ENCODE measurements around the gene CCDC92. TPM values are rescaled to one million over a fixed set of nuclear protein-coding genes. Genes with fewer than 3 reads are reported as not detected.

CCDC92 gene
- total RNA-seq, 1 experiment from 2014 or later, result 53.7 TPM

- Histone ChIP-seq H3K27me3 (ENCODE audit: control insufficient read depth, insufficient read depth, low read length) (no peaks in the 10 kb centered on the region), H3K4me3 (ENCODE audit: low read depth in 2 of 2, low read length in 2 of 2) (peak overlapping the region; percentile 69 to 82), H3K36me3 (ENCODE audit: control insufficient read depth, insufficient read depth, low read length) (peaks cover 10% of the 10 kb centered on the region), H3K9me3 (ENCODE audit: control insufficient read depth, insufficient read depth, low read depth, low read length) (no peaks in the 10 kb centered on the region), H3K4me1 (ENCODE audit: control insufficient read depth, insufficient read depth, low read length) (peaks cover 12% of the 10 kb centered on the region), H3K27ac (ENCODE audit: low read length) (peak overlapping the region; percentile 82)
- BruUV-seq (replicated peaks), result no TSS peak
- no peak for DNase-seq (ENCODE audit: low read depth, low spot score)
- in situ Hi-C loops (cut with HindIII; ENCODE audit: low pct_unique_long_range_greater_than_20kb, low sequenced_read_pairs) (no loop called here), intact Hi-C loops (cut with micrococcal nuclease; ENCODE audit: unreplicated experiment) (no loop called here)
- ATAC-seq, result peak; percentile 4; the same call in 1 of the 2 replicates
- CTCF ChIA-PET, result no interaction called here
- TF ChIP-seq SIN3A (IDR thresholded peaks at IDR 0.05; ENCODE audit: borderline replicate concordance, insufficient read depth, low read depth, low read length) (0 out of 2 replicates have a peak, but pooled peaks have one; percentile 61), CTCF (IDR thresholded peaks at IDR 0.05) (no peak), REST (IDR thresholded peaks at IDR 0.05; ENCODE audit: insufficient read depth in 1 of 2, low read depth in 2 of 2, low read length in 1 of 2) (peak in 1 of 2 experiments; percentile 48; a peak in 2 of 4 replicates), POLR2AphosphoS5 (IDR thresholded peaks at IDR 0.05; ENCODE audit: low read depth, low read length) (no peak; the same call in 1 of the 2 replicates), TCF7L2 (IDR thresholded peaks at IDR 0.05; ENCODE audit: low read depth, low read length) (no peak)
- POLR2A ChIA-PET, result no interaction called here
These were observed 1.1 kb upstream of the CCDC92 start for GRCh38 chr12:123973552-123974341.

- ChIA-PET POLR2A (no interaction called here), CTCF (no interaction called here)
- intact Hi-C loops (cut with micrococcal nuclease; ENCODE audit: unreplicated experiment) (no loop called here), in situ Hi-C loops (cut with HindIII; ENCODE audit: low pct_unique_long_range_greater_than_20kb, low sequenced_read_pairs) (no loop called here)
- no TSS peak for BruUV-seq (replicated peaks)
- TF ChIP-seq REST (IDR thresholded peaks at IDR 0.05; ENCODE audit: insufficient read depth in 1 of 2, low read depth in 2 of 2, low read length in 1 of 2), result no peak
- peak; percentile 24; the same call in 1 of the 2 replicates for TF ChIP-seq SIN3A (IDR thresholded peaks at IDR 0.05; ENCODE audit: borderline replicate concordance, insufficient read depth, low read depth, low read length)
- H3K27me3 ChIP-seq (ENCODE audit: control insufficient read depth, insufficient read depth, low read length), result no peaks in the 10 kb centered on the region
- peaks cover 12% of the 10 kb centered on the region for H3K4me1 ChIP-seq (ENCODE audit: control insufficient read depth, insufficient read depth, low read length)
- peaks cover 8% of the 10 kb centered on the region for H3K36me3 ChIP-seq (ENCODE audit: control insufficient read depth, insufficient read depth, low read length)
- H3K9me3 ChIP-seq (ENCODE audit: control insufficient read depth, insufficient read depth, low read depth, low read length), result no peaks in the 10 kb centered on the region
- peak; percentile 38 for ATAC-seq
- H3K27ac ChIP-seq (ENCODE audit: low read length), result peak overlapping the region; percentile 60
- H3K4me3 ChIP-seq (ENCODE audit: low read depth in 2 of 2, low read length in 2 of 2), result peak overlapping the region; percentile 72 to 85
- no peak for DNase-seq (ENCODE audit: low read depth, low spot score)
These were observed 718 bp downstream of the CCDC92 start for GRCh38 chr12:123971770-123972456.
